Endothelial cell of umbilical vein (primary cell): ENCODE data around the gene MCC. TPM values are rescaled to one million over a fixed set of nuclear protein-coding genes. Genes with fewer than 3 reads are reported as not detected.

Experiments
- BruUV-seq: library from RNA; stranded (reverse); fragments of 400-500 nt; replicated peaks from 2 replicates; lab custom pipeline; 2021; lab: Mats Ljungman, UMichigan
- CTCF ChIA-PET: fragments of 300-600, 350-600 bp; sonication (Branson Sonifier 250); formaldehyde crosslinking; loops from one replicate; lab custom pipeline; 2021; ENCODE audit warnings: antibody characterized with exemption, inconsistent platforms; lab: Charles Lee
- POLR2A ChIA-PET: fragments of 300-600, 350-600 bp; sonication (Branson Sonifier 250); formaldehyde crosslinking; loops from one replicate; lab custom pipeline; 2021; ENCODE audit warnings: antibody characterized with exemption, inconsistent platforms; lab: Charles Lee
- DNase-seq: peaks from one replicate; pipeline ENCODE4 v3.0.0-alpha.2; 2011; ENCODE audit warnings: low read depth, low spot score
- FAIRE-seq: peaks from 2 replicates; lab custom pipeline; 2011; peaks lifted over from hg19 to GRCh38; lab: Jason Lieb, UNC
- H2AFZ ChIP-seq: 2 replicates; pipeline ENCODE4 v1.6.0; 2012; ENCODE audit warnings: low read depth, low read length, control low read depth, inconsistent platforms
- H3K27ac ChIP-seq: 2 replicates; pipeline ENCODE4 v1.5.1; 2011; ENCODE audit warnings: low read depth, mild to moderate bottlenecking, control low read depth, low read length, moderate library complexity; ENCODE audit not compliant: insufficient read depth
- H3K27me3 ChIP-seq, 2 experiments: 2 replicates each; pipeline versions ENCODE4 v1.6.0 to v1.6.1; 2011; ENCODE audit warnings: low read length in 2 of 2, mixed read lengths in 1 of 2; ENCODE audit not compliant: control insufficient read depth in 2 of 2, insufficient read depth in 2 of 2
- H3K36me3 ChIP-seq, 2 experiments: 2 replicates in 1 of 2; 3 replicates in 1 of 2; pipeline ENCODE4 v1.5.1; 2011; ENCODE audit warnings: low read length in 2 of 2, mild to moderate bottlenecking in 1 of 2, moderate library complexity in 1 of 2; ENCODE audit not compliant: control insufficient read depth in 2 of 2, insufficient read depth in 2 of 2; ENCODE audit errors: extremely low read depth in 1 of 2
- H3K4me1 ChIP-seq: 3 replicates; pipeline ENCODE4 v1.5.1; 2011; ENCODE audit warnings: mild to moderate bottlenecking, low read length; ENCODE audit not compliant: control insufficient read depth, insufficient read depth; ENCODE audit errors: extremely low read depth
- H3K4me2 ChIP-seq: 2 replicates; pipeline ENCODE4 v1.6.1; 2011; ENCODE audit warnings: low read length, control low read depth, mixed read lengths; ENCODE audit not compliant: insufficient read depth
- H3K4me3 ChIP-seq, 3 experiments: fragments of 200-600 bp in 1 of 3; sonication (generic), shearing (Covaris generic) in 1 of 3; replicated peaks in 1 of 3; 2 replicates each; pipeline ENCODE4 v1.5.1; 2011 to 2016; ENCODE audit warnings: control low read depth in 3 of 3, low read length in 3 of 3, mild to moderate bottlenecking in 2 of 3, inconsistent platforms in 1 of 3, low read depth in 1 of 3, moderate library complexity in 1 of 3; ENCODE audit not compliant: insufficient read depth in 1 of 3
- H3K79me2 ChIP-seq: 2 replicates; pipeline ENCODE4 v1.6.0; 2012; ENCODE audit warnings: low read length, inconsistent platforms; ENCODE audit not compliant: control insufficient read depth, insufficient read depth
- H3K9ac ChIP-seq: replicated peaks from 2 replicates; pipeline ENCODE3; 2011; ENCODE audit warnings: low read length, control low read depth; ENCODE audit not compliant: insufficient read depth; ENCODE audit errors: extremely low read depth
- H3K9me1 ChIP-seq: replicated peaks from 3 replicates; pipeline ENCODE4 v1.6.0; 2011; ENCODE audit warnings: mild to moderate bottlenecking, low read length; ENCODE audit not compliant: control insufficient read depth, insufficient read depth; ENCODE audit errors: extremely low read depth
- H3K9me3 ChIP-seq: replicated peaks from 2 replicates; pipeline ENCODE4 v1.5.1; 2012; ENCODE audit warnings: low read length, inconsistent platforms; ENCODE audit not compliant: control insufficient read depth, insufficient read depth
- H4K20me1 ChIP-seq: replicated peaks from 2 replicates; pipeline ENCODE3; 2011; ENCODE audit warnings: mild to moderate bottlenecking, low read length; ENCODE audit not compliant: control insufficient read depth, insufficient read depth; ENCODE audit errors: extremely low read depth
- CTCF ChIP-seq, 2 donors: IDR thresholded peaks; 1 replicate in 1 of 2; 2 replicates in 1 of 2; pipeline ENCODE4 v1.5.1; 2011; ENCODE audit warnings: low read length in 2 of 2, mild to moderate bottlenecking in 2 of 2, moderate library complexity in 2 of 2, control low read depth in 1 of 2, inconsistent platforms in 1 of 2, low read depth in 1 of 2; ENCODE audit not compliant: insufficient read depth in 1 of 2; ENCODE audit errors: extremely low read depth in 1 of 2
- EZH2 ChIP-seq: IDR thresholded peaks from 2 replicates; pipeline ENCODE4 v1.6.1; 2012; ENCODE audit warnings: borderline replicate concordance, low read depth, mild to moderate bottlenecking, moderate library complexity, low read length, inconsistent platforms; ENCODE audit not compliant: severe bottlenecking
- FOS ChIP-seq: IDR thresholded peaks from 2 replicates; pipeline ENCODE4 v1.6.1; 2011; ENCODE audit warnings: mild to moderate bottlenecking, low read length, moderate library complexity, borderline replicate concordance; ENCODE audit not compliant: insufficient read depth
- GATA2 ChIP-seq: IDR thresholded peaks from 2 replicates; pipeline ENCODE4 v1.7.0; 2011; ENCODE audit warnings: low read depth, mild to moderate bottlenecking, moderate library complexity, mixed read lengths, low read length; ENCODE audit not compliant: insufficient read length, insufficient read depth
- JUN ChIP-seq: IDR thresholded peaks from 2 replicates; pipeline ENCODE4 v1.6.1; 2011; ENCODE audit warnings: borderline replicate concordance, low read depth; ENCODE audit not compliant: insufficient read length, insufficient read depth
- MYC ChIP-seq: IDR thresholded peaks from one replicate; pipeline ENCODE4 v1.6.1; 2011; ENCODE audit warnings: mild to moderate bottlenecking, low read depth, low read length
- POLR2A ChIP-seq: IDR thresholded peaks from 2 replicates; pipeline ENCODE4 v1.6.1; 2012; ENCODE audit warnings: low read depth, mild to moderate bottlenecking, control low read depth, low read length
- POLR2AphosphoS5 ChIP-seq: IDR thresholded peaks from 2 replicates; pipeline ENCODE4 v1.6.1; 2012; ENCODE audit warnings: low read depth, mild to moderate bottlenecking, control low read depth, low read length, moderate library complexity; ENCODE audit not compliant: insufficient read depth
- dilution Hi-C: fragments of 300-500 bp; cut with MboI; formaldehyde crosslinking; loops from one replicate; pipeline ENCODE4 v1.15.0; 2019; ENCODE audit warnings: low sequenced_read_pairs; ENCODE audit not compliant: extremely low pct_ligation_motif_present
- intact Hi-C: fragments of 100-400 bp; cut with micrococcal nuclease; formaldehyde crosslinking; loops from one replicate; pipeline ENCODE4 v1.10.0; 2022
- polyA plus RNA-seq, 4 experiments: library from polyadenylated mRNA; depleted of rRNA in 3 of 4; stranded (reverse) in 3 of 4; unstranded in 1 of 4; fragments of >200 nt; gene quantifications; 2 replicates each; pipeline versions ENCODE4 v1.2.1 to v1.2.3, GENCODE V29; 2011 to 2012; ENCODE audit warnings: missing spikeins in 1 of 4
- total RNA-seq: library from RNA; stranded (reverse); gene quantifications from 2 replicates; pipeline ENCODE4 v1.2.3, GENCODE V29; 2021
- TF ChIP-seq, protein P1 (sequence below): IDR thresholded peaks from 2 replicates; pipeline ENCODE4 v1.6.1; 2011; ENCODE audit not compliant: insufficient read depth, insufficient read length

MCC gene
- total and polyA plus RNA-seq, 2 donors (not counting 3 experiments of a cell fraction or from before 2014, with no cell fraction given) = 6.9 to 27.5 TPM

- ChIA-PET POLR2A (no interaction called here), CTCF (no interaction called here)
- no TSS peak for BruUV-seq
- TF ChIP-seq POLR2AphosphoS5 (no peak), JUN (no peak), GATA2 (no peak), MYC (no peak), CTCF (IDR thresholded peaks at IDR 0.05; ENCODE audit: extremely low read depth in 1 of 2, insufficient read depth in 1 of 2, low read depth in 1 of 2, low read length in 2 of 2) (no peak), EZH2 (no peak), FOS (no peak), POLR2A (no peak)
- TF ChIP-seq, protein P1, sequence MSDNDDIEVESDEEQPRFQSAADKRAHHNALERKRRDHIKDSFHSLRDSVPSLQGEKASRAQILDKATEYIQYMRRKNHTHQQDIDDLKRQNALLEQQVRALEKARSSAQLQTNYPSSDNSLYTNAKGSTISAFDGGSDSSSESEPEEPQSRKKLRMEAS = no peak
- dilution Hi-C loops = no loop called here
- Histone ChIP-seq H3K4me1 (no peaks in the 10 kb centered on the region), H2AFZ (no peak overlapping the region), H3K4me2 (no peak overlapping the region), H3K36me3 (no peaks in the 10 kb centered on the region), H4K20me1 (no peaks in the 10 kb centered on the region), H3K9ac (no peak overlapping the region), H3K79me2 (no peaks in the 10 kb centered on the region), H3K9me1 (no peaks in the 10 kb centered on the region), H3K27ac (no peak overlapping the region), H3K9me3 (no peaks in the 10 kb centered on the region), H3K27me3 (no peaks in the 10 kb centered on the region), H3K4me3 (no peak overlapping the region)
- intact Hi-C loops = no loop called here
- no peak for FAIRE-seq
- no peak for DNase-seq
Measured at GRCh38 chr5:113257545-113257944, 230.7 kb downstream of the MCC start.
